Neuronal stem cell (in vitro differentiated cells): ENCODE data around the gene RPS19.

Experiments
- DNase-seq: peaks from one replicate; pipeline ENCODE4 v3.0.0-alpha.2; 2013; ENCODE audit warnings: low spot score
- H2AFZ ChIP-seq: one replicate; pipeline ENCODE4 v1.6.1; 2013; ENCODE audit warnings: mild to moderate bottlenecking, low read length, inconsistent platforms
- H2AK5ac ChIP-seq: 2 replicates; pipeline ENCODE4 v1.6.1; 2013; ENCODE audit warnings: low read depth, mild to moderate bottlenecking, inconsistent platforms, low read length, moderate library complexity, mixed read lengths
- H2BK120ac ChIP-seq: 2 replicates; pipeline ENCODE4 v1.6.1; 2013; ENCODE audit warnings: low read depth, mild to moderate bottlenecking, inconsistent platforms, low read length, moderate library complexity, mixed read lengths
- H2BK12ac ChIP-seq: one replicate; pipeline ENCODE4 v1.6.1; 2013; ENCODE audit warnings: low read length, inconsistent platforms
- H2BK15ac ChIP-seq: 2 replicates; pipeline ENCODE4 v1.6.1; 2013; ENCODE audit warnings: mild to moderate bottlenecking, low read length, inconsistent platforms, mixed read lengths
- H2BK5ac ChIP-seq: one replicate; pipeline ENCODE4 v1.6.1; 2013; ENCODE audit warnings: inconsistent platforms, mild to moderate bottlenecking, low read length, moderate library complexity
- H3K14ac ChIP-seq: one replicate; pipeline ENCODE4 v1.6.1; 2013; ENCODE audit warnings: low read length, inconsistent platforms
- H3K18ac ChIP-seq: 2 replicates; pipeline ENCODE4 v1.6.1; 2013; ENCODE audit warnings: low read length, inconsistent platforms
- H3K23ac ChIP-seq: 2 replicates; pipeline ENCODE4 v1.6.1; 2013; ENCODE audit warnings: low read depth, mild to moderate bottlenecking, mixed read lengths, low read length, inconsistent platforms; ENCODE audit not compliant: poor library complexity
- H3K27ac ChIP-seq: replicated peaks from 3 replicates; pipeline ENCODE4 v1.5.1; 2013; ENCODE audit warnings: low read length, inconsistent platforms
- H3K27me3 ChIP-seq, 3 experiments: 2 replicates each; pipeline ENCODE4 v1.6.1; 2013; ENCODE audit warnings: low read length in 3 of 3, mild to moderate bottlenecking in 2 of 3, inconsistent platforms in 1 of 3, low read depth in 1 of 3, mixed read lengths in 1 of 3, moderate library complexity in 1 of 3; ENCODE audit not compliant: control insufficient read depth in 3 of 3, insufficient read depth in 3 of 3
- H3K36me3 ChIP-seq, 2 donors: replicated peaks in 1 of 2; 2 replicates each; pipeline ENCODE4 v1.6.1; 2013; ENCODE audit warnings: low read length in 2 of 2; ENCODE audit not compliant: control insufficient read depth in 2 of 2, insufficient read depth in 2 of 2
- H3K4ac ChIP-seq: 2 replicates; pipeline ENCODE4 v1.6.1; 2013; ENCODE audit warnings: inconsistent platforms, mild to moderate bottlenecking, low read length, moderate library complexity
- H3K4me1 ChIP-seq, 2 donors: 1 replicate in 1 of 2; 2 replicates in 1 of 2; pipeline ENCODE4 v1.6.1; 2013; ENCODE audit warnings: low read length in 2 of 2, low read depth in 1 of 2; ENCODE audit not compliant: control insufficient read depth in 2 of 2, insufficient read depth in 1 of 2
- H3K4me2 ChIP-seq: one replicate; pipeline ENCODE4 v1.6.1; 2013; ENCODE audit warnings: mild to moderate bottlenecking, low read length, inconsistent platforms; ENCODE audit not compliant: insufficient read depth, poor library complexity, severe bottlenecking
- H3K4me3 ChIP-seq, 2 donors: 2 replicates each; pipeline ENCODE4 v1.5.1; 2013; ENCODE audit warnings: low read length in 2 of 2, mild to moderate bottlenecking in 2 of 2, inconsistent platforms in 1 of 2, moderate library complexity in 1 of 2
- H3K79me1 ChIP-seq: one replicate; pipeline ENCODE4 v1.6.1; 2013; ENCODE audit warnings: low read depth, mild to moderate bottlenecking, inconsistent platforms, low read length, moderate library complexity
- H3K9ac ChIP-seq: one replicate; pipeline ENCODE4 v1.6.1; 2013; ENCODE audit warnings: mild to moderate bottlenecking, low read depth, low read length, inconsistent platforms; ENCODE audit not compliant: poor library complexity
- H3K9me3 ChIP-seq, 2 donors: replicated peaks in 1 of 2; 2 replicates each; pipeline versions ENCODE3 to v1.6.1; 2013; ENCODE audit warnings: low read length in 2 of 2, mild to moderate bottlenecking in 2 of 2, inconsistent platforms in 1 of 2, low read depth in 1 of 2, mixed read lengths in 1 of 2, moderate library complexity in 1 of 2; ENCODE audit not compliant: control insufficient read depth in 2 of 2, insufficient read depth in 1 of 2
- H4K8ac ChIP-seq: one replicate; pipeline ENCODE4 v1.6.1; 2013; ENCODE audit warnings: low read depth, mild to moderate bottlenecking, inconsistent platforms, low read length, moderate library complexity
- H4K91ac ChIP-seq: one replicate; pipeline ENCODE4 v1.6.1; 2013; ENCODE audit warnings: low read length, low read depth, mild to moderate bottlenecking, inconsistent platforms; ENCODE audit not compliant: poor library complexity
- WGBS, 2 donors: extraction: QIAGEN DNeasy Blood & Tissue Kit; methylation state at CpG; one replicate each; pipeline ENCODE4 v1.1.7; 2013; ENCODE audit warnings: missing lambda C conversion rate in 2 of 2, mixed read lengths in 1 of 2; ENCODE audit not compliant: insufficient read length in 2 of 2, insufficient replicate concordance in 1 of 2; ENCODE audit errors: extremely low coverage in 2 of 2; 5-methylcytosine and 5-hydroxymethylcytosine counted together

The RPS19 gene

GRCh38 chr19:41908724-41909464 is 48.8 kb downstream of the RPS19 start:
- Histone ChIP-seq H3K36me3 (peaks cover 12 to 20% of the 10 kb centered on the region in 2 donors), H3K4me3 (no peak overlapping the region), H2BK15ac (no peak overlapping the region), H2AFZ (no peak overlapping the region), H3K14ac (no peak overlapping the region), H2BK5ac (no peak overlapping the region), H2BK12ac (no peak overlapping the region), H3K27me3 (peaks cover 21 to 42% (median 33%) of the 10 kb centered on the region in 3 experiments), H3K4ac (no peak overlapping the region), H3K27ac (no peak overlapping the region), H3K4me1 (peaks cover 0 to 4% of the 10 kb centered on the region in 2 donors), H3K18ac (no peak overlapping the region), H4K8ac (no peak overlapping the region), H2BK120ac (no peak overlapping the region), H3K9me3 (peaks cover 0 to 2% of the 10 kb centered on the region in 2 donors), H3K4me2 (no peak overlapping the region), H3K23ac (no peak overlapping the region), H2AK5ac (no peak overlapping the region), H4K91ac (no peak overlapping the region), H3K9ac (no peak overlapping the region), H3K79me1 (no peaks in the 10 kb centered on the region)
- no CpG with 5 or more reads among the region's 11 CpGs for WGBS, 2 donors
- DNase-seq, result no peak

DNA sequence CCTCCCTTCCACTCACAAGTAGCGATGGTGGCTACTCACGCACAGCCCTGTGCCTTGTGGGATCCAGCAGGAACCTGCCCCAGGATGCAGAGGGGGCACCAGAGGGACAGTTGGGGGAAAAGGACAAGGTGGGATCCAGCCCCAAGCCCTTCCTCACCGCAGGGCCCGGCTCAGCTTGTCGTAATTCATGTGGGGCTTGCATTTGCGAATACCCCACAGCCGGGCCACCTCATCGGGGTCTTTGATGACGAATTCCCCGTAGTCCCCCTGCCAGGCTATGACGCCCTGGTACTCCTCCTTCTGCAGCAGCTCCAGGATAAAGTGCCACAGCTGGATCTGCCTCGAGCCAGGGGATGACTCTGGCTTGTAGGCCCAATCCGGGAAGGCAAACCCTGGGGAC is 49.7 kb downstream of the RPS19 start:
- Histone ChIP-seq H3K79me1 (no peaks in the 10 kb centered on the region), H4K8ac (no peak overlapping the region), H3K14ac (no peak overlapping the region), H2BK5ac (no peak overlapping the region), H3K23ac (no peak overlapping the region), H3K18ac (no peak overlapping the region), H3K9me3 (peaks cover 0 to 2% of the 10 kb centered on the region in 2 donors), H3K4me1 (peaks cover 0 to 4% of the 10 kb centered on the region in 2 donors), H3K4me3 (no peak overlapping the region), H2AK5ac (no peak overlapping the region), H2BK12ac (no peak overlapping the region), H3K9ac (no peak overlapping the region), H2AFZ (no peak overlapping the region), H3K4ac (no peak overlapping the region), H2BK15ac (no peak overlapping the region), H3K27ac (no peak overlapping the region), H2BK120ac (no peak overlapping the region), H3K27me3 (peaks cover 24 to 50% (median 40%) of the 10 kb centered on the region in 3 experiments), H3K36me3 (peaks cover 6 to 13% of the 10 kb centered on the region in 2 donors), H4K91ac (no peak overlapping the region), H3K4me2 (no peak overlapping the region)
- DNase-seq, result no peak
- WGBS, 2 donors, result no CpG with 5 or more reads among the region's 13 CpGs

DNA sequence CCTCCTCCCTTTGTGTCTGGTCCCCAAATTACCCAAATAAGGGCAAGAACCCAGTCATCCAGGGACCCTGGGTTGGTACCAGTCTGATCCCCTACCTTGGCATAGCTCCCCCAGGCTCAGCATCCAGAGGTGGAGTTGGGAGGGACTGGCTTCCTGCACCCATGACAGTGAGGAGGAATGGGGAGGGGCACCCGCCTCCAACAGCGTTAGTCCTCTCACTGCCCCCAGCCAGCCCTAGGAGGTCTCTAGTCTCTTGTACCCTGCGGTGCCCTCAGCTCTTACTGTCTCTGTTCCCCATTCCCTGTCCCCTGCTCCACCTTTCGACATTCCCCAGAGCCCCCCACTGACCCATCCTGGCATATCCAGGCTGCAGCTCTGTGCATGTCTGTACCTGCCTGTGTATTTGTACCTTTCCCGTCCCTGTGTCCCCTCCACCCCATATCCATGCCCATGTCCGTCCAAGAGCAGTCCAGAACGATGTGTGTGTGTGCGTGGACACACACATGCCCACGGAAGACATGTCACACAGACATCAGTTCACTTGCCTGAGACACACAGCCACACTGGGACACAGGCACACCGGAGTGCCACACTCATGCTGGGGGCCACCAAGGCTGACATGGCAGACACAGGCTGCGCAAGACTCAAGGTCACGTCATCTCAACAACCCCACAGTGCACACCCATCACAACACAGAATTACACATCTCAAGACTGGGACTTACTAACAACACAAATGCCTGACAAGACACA is 50.4 kb downstream of the RPS19 start:
- Histone ChIP-seq H3K4ac (no peak overlapping the region), H3K14ac (peak overlapping the region; percentile 57), H3K4me1 (peaks cover 0 to 4% of the 10 kb centered on the region in 2 donors), H2AK5ac (no peak overlapping the region), H3K79me1 (no peaks in the 10 kb centered on the region), H3K4me3 (no peak overlapping the region), H3K9ac (peak overlapping the region; percentile 24), H3K9me3 (peaks cover 0 to 3% of the 10 kb centered on the region in 2 donors), H3K27me3 (peaks cover 28 to 57% (median 46%) of the 10 kb centered on the region in 3 experiments), H3K4me2 (no peak overlapping the region), H3K23ac (no peak overlapping the region), H2BK120ac (no peak overlapping the region), H4K91ac (no peak overlapping the region), H3K18ac (peak overlapping the region; percentile 44), H4K8ac (peak overlapping the region; percentile 86), H2BK15ac (no peak overlapping the region), H3K27ac (no peak overlapping the region), H2AFZ (no peak overlapping the region), H2BK5ac (no peak overlapping the region), H3K36me3 (peaks cover 3 to 7% of the 10 kb centered on the region in 2 donors), H2BK12ac (no peak overlapping the region)
- WGBS, 2 donors, result no CpG with 5 or more reads among the region's 12 CpGs
- no peak for DNase-seq
